Loucy (cell line): Measurements from ENCODE around the gene LDAF1.
"Not testable (repeated sequence)": the region's sequence is repeated elsewhere in the genome, so short reads cannot be mapped to it uniquely, and the experiment has no call there.

Source experiments
- H2AFZ ChIP-seq: fragments of 200-600 bp; sonication (generic); 2 replicates; pipeline ENCODE4 v1.6.0; 2016; ENCODE audit warnings: antibody characterized with exemption, mild to moderate bottlenecking, low read length, moderate library complexity
- H3F3A ChIP-seq: fragments of 200-600 bp; 2 replicates; pipeline ENCODE4 v1.6.0; 2016; ENCODE audit warnings: antibody characterized with exemption, low read depth, mild to moderate bottlenecking
- H3K27me3 ChIP-seq: fragments of 200-600 bp; sonication (generic); 2 replicates; pipeline ENCODE4 v1.6.1; 2014; ENCODE audit warnings: low read length, mild to moderate bottlenecking; ENCODE audit not compliant: insufficient read depth, poor library complexity, severe bottlenecking
- H3K36me3 ChIP-seq: fragments of 200-600 bp; sonication (generic); 2 replicates; pipeline ENCODE4 v1.6.1; 2016; ENCODE audit warnings: low read length; ENCODE audit not compliant: insufficient read depth
- H3K4me1 ChIP-seq: fragments of 200-600 bp; sonication (generic); 2 replicates; pipeline ENCODE4 v1.5.1; 2014; ENCODE audit warnings: low read length, mild to moderate bottlenecking; ENCODE audit not compliant: insufficient read depth, poor library complexity, severe bottlenecking
- H3K4me2 ChIP-seq: fragments of 200-600 bp; sonication (generic); 2 replicates; pipeline ENCODE4 v1.6.0; 2014; ENCODE audit warnings: antibody characterized with exemption, low read length, low read depth, mild to moderate bottlenecking; ENCODE audit not compliant: poor library complexity, severe bottlenecking
- H3K4me3 ChIP-seq: fragments of 200-600 bp; sonication (generic); 2 replicates; pipeline ENCODE4 v1.5.1; 2014; ENCODE audit warnings: low read length, mild to moderate bottlenecking, mixed read lengths; ENCODE audit not compliant: poor library complexity, severe bottlenecking
- H3K79me2 ChIP-seq: fragments of 200-600 bp; sonication (generic); 2 replicates; pipeline ENCODE4 v1.6.1; 2014; ENCODE audit warnings: low read length; ENCODE audit not compliant: insufficient read depth
- H3K9ac ChIP-seq: fragments of 200-600 bp; sonication (generic); 2 replicates; pipeline ENCODE4 v1.6.0; 2014; ENCODE audit warnings: mild to moderate bottlenecking, low read depth, low read length, moderate library complexity; ENCODE audit not compliant: poor library complexity, severe bottlenecking
- H3K9me2 ChIP-seq: fragments of 200-600 bp; sonication (generic); replicated peaks from 2 replicates; pipeline ENCODE4 v1.6.1; 2016; ENCODE audit warnings: low read depth, low read length, mixed read lengths
- H3K9me3 ChIP-seq: fragments of 200-600 bp; sonication (generic); 2 replicates; pipeline ENCODE4 v1.6.1; 2014; ENCODE audit warnings: mild to moderate bottlenecking, antibody characterized with exemption, low read length, low read depth; ENCODE audit not compliant: insufficient read depth
- H4K20me1 ChIP-seq: fragments of 200-600 bp; sonication (generic); 2 replicates; pipeline ENCODE4 v1.6.0; 2014; ENCODE audit warnings: antibody characterized with exemption, low read length, mild to moderate bottlenecking; ENCODE audit not compliant: insufficient read depth, poor library complexity, severe bottlenecking
- CTCF ChIP-seq: fragments of 200-600 bp; sonication (generic); conservative IDR thresholded peaks from 2 replicates; pipeline ENCODE4 v1.5.1; 2014; ENCODE audit warnings: mild to moderate bottlenecking, antibody characterized with exemption, low read length
- EZH2phosphoT487 ChIP-seq: fragments of 200-600 bp; IDR thresholded peaks from 2 replicates; pipeline ENCODE4 v1.6.1; 2018; ENCODE audit warnings: antibody characterized with exemption, mild to moderate bottlenecking, moderate library complexity, borderline replicate concordance

Gene LDAF1

DNA sequence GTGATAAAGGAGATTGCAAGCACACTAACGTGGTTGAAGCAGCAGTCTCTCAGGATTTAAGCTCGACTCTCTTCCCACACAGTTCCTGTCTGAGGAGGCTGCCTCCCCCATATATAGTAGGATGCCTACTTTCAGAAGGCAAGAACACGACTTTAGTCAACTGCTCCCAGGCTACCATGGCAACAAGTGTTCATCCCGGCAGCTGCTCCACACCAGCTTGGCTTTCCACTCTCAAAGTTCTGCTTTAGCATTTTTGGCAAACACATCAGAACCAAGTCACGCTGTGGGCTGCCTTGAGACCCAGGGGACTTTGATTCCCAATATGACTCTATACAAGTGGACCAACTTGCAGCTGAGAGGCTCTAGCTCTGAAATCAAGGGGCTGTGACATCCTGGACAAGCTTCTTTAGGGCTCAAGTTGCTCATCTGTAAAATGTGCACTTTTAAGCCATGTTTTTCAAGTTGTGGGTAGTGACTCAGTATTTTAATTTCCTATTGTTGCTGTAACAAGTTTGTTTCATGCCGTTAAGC is 36.4 kb downstream of the LDAF1 start:
- H2AFZ ChIP-seq, result no peak overlapping the region
- no peaks in the 10 kb centered on the region for H3K4me1 ChIP-seq
- no peaks in the 10 kb centered on the region for H3K36me3 ChIP-seq
- H3K9me3 ChIP-seq, result no peaks in the 10 kb centered on the region
- TF ChIP-seq EZH2phosphoT487 (no peak), CTCF (no peak)
- no peaks in the 10 kb centered on the region for H3F3A ChIP-seq
- no peaks in the 10 kb centered on the region for H3K9me2 ChIP-seq
- H3K4me2 ChIP-seq, result no peak overlapping the region
- no peaks in the 10 kb centered on the region for H3K79me2 ChIP-seq
- H4K20me1 ChIP-seq, result no peaks in the 10 kb centered on the region
- H3K4me3 ChIP-seq, result no peak overlapping the region
- H3K9ac ChIP-seq, result no peak overlapping the region
- no peaks in the 10 kb centered on the region for H3K27me3 ChIP-seq

DNA sequence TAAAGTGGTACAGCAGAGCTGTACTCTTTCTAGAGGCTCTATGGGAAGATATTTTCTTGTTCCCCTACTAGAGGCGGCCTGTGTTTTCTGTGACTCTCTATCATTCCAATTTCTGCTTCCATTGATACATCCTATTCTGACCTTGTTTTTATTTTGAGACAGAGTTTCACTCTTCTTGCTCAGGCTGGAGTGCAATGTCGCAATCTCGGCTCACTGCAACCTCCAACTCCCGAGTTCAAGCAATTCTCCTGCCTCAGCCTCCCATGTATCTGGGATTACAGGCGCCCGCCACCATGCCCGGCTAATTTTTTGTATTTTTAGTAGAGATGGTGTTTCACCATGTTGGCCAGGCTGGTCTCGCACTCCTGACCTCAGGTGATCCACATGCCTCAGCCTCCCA is 36.9 kb downstream of the LDAF1 start:
- not testable (repeated sequence) for H3K4me3 ChIP-seq, H3K79me2 ChIP-seq, H2AFZ ChIP-seq, H3K27me3 ChIP-seq, H3K9me3 ChIP-seq, H4K20me1 ChIP-seq, H3K9ac ChIP-seq, H3K36me3 ChIP-seq, H3F3A ChIP-seq, H3K4me1 ChIP-seq, H3K9me2 ChIP-seq, H3K4me2 ChIP-seq

DNA sequence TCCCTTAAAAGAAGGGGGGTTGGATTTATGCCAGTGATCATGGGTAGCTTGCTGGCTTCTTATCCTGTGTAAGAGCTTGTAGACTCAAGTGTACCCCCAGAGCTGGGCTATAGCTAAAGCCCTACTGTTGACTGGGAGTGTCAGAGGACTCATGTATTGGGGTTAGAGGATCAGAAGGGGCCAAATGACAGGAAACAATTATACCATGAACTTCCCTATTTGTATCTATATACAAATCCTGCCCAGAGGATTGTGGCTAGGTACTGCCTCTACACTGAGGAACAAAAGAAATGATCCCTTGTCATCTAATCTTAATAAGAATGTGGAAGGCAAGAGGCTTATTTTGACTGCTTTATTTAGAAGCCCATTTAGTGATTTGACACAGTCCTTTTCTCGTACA is 38.6 kb downstream of the LDAF1 start:
- no peaks in the 10 kb centered on the region for H3K27me3 ChIP-seq
- no peaks in the 10 kb centered on the region for H3K9me3 ChIP-seq
- no peak overlapping the region for H3K4me2 ChIP-seq
- no peak overlapping the region for H2AFZ ChIP-seq
- H3K9ac ChIP-seq, result no peak overlapping the region
- TF ChIP-seq EZH2phosphoT487 (no peak), CTCF (no peak)
- no peaks in the 10 kb centered on the region for H3K9me2 ChIP-seq
- no peaks in the 10 kb centered on the region for H3F3A ChIP-seq
- H3K79me2 ChIP-seq, result no peaks in the 10 kb centered on the region
- H3K4me1 ChIP-seq, result no peaks in the 10 kb centered on the region
- no peak overlapping the region for H3K4me3 ChIP-seq
- no peaks in the 10 kb centered on the region for H4K20me1 ChIP-seq
- H3K36me3 ChIP-seq, result no peaks in the 10 kb centered on the region

DNA sequence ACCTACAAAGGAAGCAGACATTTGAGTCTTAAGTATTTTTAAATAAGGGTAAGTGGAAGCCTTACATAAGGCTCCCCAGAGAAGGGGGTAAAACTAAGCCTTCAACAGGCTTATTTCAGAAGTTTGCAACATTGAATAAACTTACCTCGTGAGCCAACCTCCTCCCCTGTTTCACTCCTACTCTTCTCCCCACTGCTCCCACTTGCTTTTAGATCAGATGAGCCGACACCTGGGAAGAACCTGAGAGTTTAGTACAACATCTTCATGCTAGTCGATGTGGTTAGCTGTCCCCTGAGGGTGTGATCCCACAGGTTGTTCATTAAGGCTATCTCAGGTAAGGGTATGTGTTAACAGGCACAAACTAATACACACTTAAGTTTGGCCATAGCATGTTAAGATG is 39.1 kb downstream of the LDAF1 start:
- no peaks in the 10 kb centered on the region for H3F3A ChIP-seq
- no peaks in the 10 kb centered on the region for H3K4me1 ChIP-seq
- no peaks in the 10 kb centered on the region for H3K9me3 ChIP-seq
- no peaks in the 10 kb centered on the region for H3K79me2 ChIP-seq
- no peak overlapping the region for H2AFZ ChIP-seq
- H3K4me2 ChIP-seq, result no peak overlapping the region
- no peak overlapping the region for H3K9ac ChIP-seq
- no peaks in the 10 kb centered on the region for H4K20me1 ChIP-seq
- H3K36me3 ChIP-seq, result no peaks in the 10 kb centered on the region
- no peaks in the 10 kb centered on the region for H3K27me3 ChIP-seq
- TF ChIP-seq EZH2phosphoT487 (no peak), CTCF (no peak)
- H3K4me3 ChIP-seq, result no peak overlapping the region
- H3K9me2 ChIP-seq, result no peaks in the 10 kb centered on the region
